ENCODE data around the gene SPTB.

SPTB gene

GRCh38 chr14:64788706-64789105, 91.0 kb downstream of the SPTB start:
- Histone ChIP-seq H3K36me3 (replicated peaks; ENCODE audit: insufficient read depth, low read length) (no peaks in the 10 kb centered on the region), H3K4me1 (ENCODE audit: low read length) (no peaks in the 10 kb centered on the region), H3K4me2 (ENCODE audit: low read depth, low read length) (no peak overlapping the region), H3K9ac (ENCODE audit: low read length) (no peak overlapping the region), H3K27me3 (replicated peaks; ENCODE audit: insufficient read depth, low read length) (no peaks in the 10 kb centered on the region), H3K9me3 (replicated peaks; ENCODE audit: insufficient read depth, low read length) (no peaks in the 10 kb centered on the region), H3K4me3 (ENCODE audit: low read length) (no peak overlapping the region), H3K27ac (ENCODE audit: low read length) (no peak overlapping the region), H3K9me2 (replicated peaks; ENCODE audit: insufficient read depth, low read length) (no peaks in the 10 kb centered on the region), H3K79me2 (ENCODE audit: low read length) (no peaks in the 10 kb centered on the region), H4K20me1 (ENCODE audit: insufficient read depth, low read length) (no peaks in the 10 kb centered on the region), H2AFZ (ENCODE audit: low read length) (no peak overlapping the region), H3F3A (ENCODE audit: insufficient read depth, low read length) (no peaks in the 10 kb centered on the region)
- no peak for DNase-seq
- TF ChIP-seq CTCF (IDR thresholded peaks at IDR 0.05; ENCODE audit: low read length) (no peak), EZH2 (optimal IDR thresholded peaks at IDR 0.05; ENCODE audit: low read depth, low read length) (no peak), EZH2phosphoT487 (IDR thresholded peaks at IDR 0.05; ENCODE audit: low read length) (no peak)

- H3K79me2 ChIP-seq (ENCODE audit: low read length) = no peaks in the 10 kb centered on the region
- H3K36me3 ChIP-seq (replicated peaks; ENCODE audit: insufficient read depth, low read length) = no peaks in the 10 kb centered on the region
- H3F3A ChIP-seq (ENCODE audit: insufficient read depth, low read length) = no peaks in the 10 kb centered on the region
- no peak overlapping the region for H3K9ac ChIP-seq (ENCODE audit: low read length)
- H3K9me2 ChIP-seq (replicated peaks; ENCODE audit: insufficient read depth, low read length) = no peaks in the 10 kb centered on the region
- H3K9me3 ChIP-seq (replicated peaks; ENCODE audit: insufficient read depth, low read length) = no peaks in the 10 kb centered on the region
- no peak overlapping the region for H2AFZ ChIP-seq (ENCODE audit: low read length)
- no peak overlapping the region for H3K27ac ChIP-seq (ENCODE audit: low read length)
- H3K27me3 ChIP-seq (replicated peaks; ENCODE audit: insufficient read depth, low read length) = no peaks in the 10 kb centered on the region
- H3K4me2 ChIP-seq (ENCODE audit: low read depth, low read length) = no peak overlapping the region
- H3K4me3 ChIP-seq (ENCODE audit: low read length) = no peak overlapping the region
- H4K20me1 ChIP-seq (ENCODE audit: insufficient read depth, low read length) = no peaks in the 10 kb centered on the region
- no peak for DNase-seq
- TF ChIP-seq EZH2 (optimal IDR thresholded peaks at IDR 0.05; ENCODE audit: low read depth, low read length) (no peak), EZH2phosphoT487 (IDR thresholded peaks at IDR 0.05; ENCODE audit: low read length) (no peak), CTCF (IDR thresholded peaks at IDR 0.05; ENCODE audit: low read length) (no peak)
- H3K4me1 ChIP-seq (ENCODE audit: low read length) = no peaks in the 10 kb centered on the region
Observed at GRCh38 chr14:64787619-64788018, 92.1 kb downstream of the SPTB start.

GRCh38 chr14:64786296-64787149, 93.2 kb downstream of the SPTB start:
- Histone ChIP-seq H3K4me2 (ENCODE audit: low read depth, low read length) (no peak overlapping the region), H3K27me3 (replicated peaks; ENCODE audit: insufficient read depth, low read length) (no peaks in the 10 kb centered on the region), H3K9me3 (replicated peaks; ENCODE audit: insufficient read depth, low read length) (no peaks in the 10 kb centered on the region), H3K36me3 (replicated peaks; ENCODE audit: insufficient read depth, low read length) (no peaks in the 10 kb centered on the region), H3K4me1 (ENCODE audit: low read length) (no peaks in the 10 kb centered on the region), H4K20me1 (ENCODE audit: insufficient read depth, low read length) (no peaks in the 10 kb centered on the region), H3F3A (ENCODE audit: insufficient read depth, low read length) (no peaks in the 10 kb centered on the region), H3K9ac (ENCODE audit: low read length) (no peak overlapping the region), H3K9me2 (replicated peaks; ENCODE audit: insufficient read depth, low read length) (no peaks in the 10 kb centered on the region), H3K4me3 (ENCODE audit: low read length) (no peak overlapping the region), H2AFZ (ENCODE audit: low read length) (no peak overlapping the region), H3K27ac (ENCODE audit: low read length) (no peak overlapping the region), H3K79me2 (ENCODE audit: low read length) (no peaks in the 10 kb centered on the region)
- no peak for DNase-seq
- TF ChIP-seq EZH2phosphoT487 (IDR thresholded peaks at IDR 0.05; ENCODE audit: low read length) (no peak), CTCF (IDR thresholded peaks at IDR 0.05; ENCODE audit: low read length) (no peak)
